Measurements from ENCODE around the gene LPCAT4. TPM values are rescaled to one million over a fixed set of nuclear protein-coding genes. Genes with fewer than 3 reads are reported as not detected.

Gene LPCAT4
- total RNA-seq, result 17.6 and 23.5 TPM in 2 replicates

GRCh38 chr15:34367101-34368081 is at the start of gene LPCAT4:
Gene LPCAT4, minus strand, starts transcription at chr15:34367196. Its CDS starts 96 bp downstream, at chr15:34367100.

GRCh38 chr15:34342737-34343575 is 24.0 kb downstream of the LPCAT4 start, which contains the start of the genes NOP10 and NUTM1:
Gene NOP10, minus strand, starts transcription at chr15:34343136. Its CDS starts 63 bp downstream, at chr15:34343073.
Gene NUTM1, plus strand, starts transcription at chr15:34343315. Its CDS starts 382 bp downstream, at chr15:34343697.

GRCh38 chr15:34337557-34338306 is 29.3 kb downstream of the LPCAT4 start, which contains the start of gene SLC12A6:
Gene SLC12A6, minus strand, starts transcription at chr15:34337781. Its CDS starts 1,101 bp downstream, at chr15:34336680.

Other genes with a start within 250 kb of the LPCAT4 start
- 20.2 and 28.7 TPM in 2 replicates for gene KATNBL1, start 157.1 kb downstream of the LPCAT4 start, total RNA-seq
- gene EMC4, start 142.2 kb downstream of the LPCAT4 start, total RNA-seq, result 140 and 143 TPM in 2 replicates
- 7.0 and 15.7 TPM in 2 replicates for gene SLC12A6, start 29.4 kb downstream of the LPCAT4 start, total RNA-seq
- gene NOP10, start 24.1 kb downstream of the LPCAT4 start, total RNA-seq, result 201 and 295 TPM in 2 replicates
- gene NUTM1, start 23.9 kb downstream of the LPCAT4 start, total RNA-seq, result not detected in 2 replicates
- 2.9 and 7.0 TPM in 2 replicates for gene GOLGA8A, start 70.6 kb upstream of the LPCAT4 start, total RNA-seq
- gene GOLGA8B, start 216.5 kb upstream of the LPCAT4 start, total RNA-seq, result 8.3 and 25.5 TPM in 2 replicates